T-helper 2 cell (primary cell): ENCODE results near the gene PID1.
"Not testable (repeated sequence)": the region's sequence is repeated elsewhere in the genome, so short reads cannot be mapped to it uniquely, and the experiment has no call there.

Experiments
- DNase-seq, 5 experiments: peaks; one replicate each; pipeline versions ENCODE4 v3.0.0 to v3.0.0-alpha.2; 2012 to 2022

Gene PID1

GRCh38 chr2:229210641-229211040 lies 60.4 kb downstream of the PID1 start:
- DNase-seq: no peak

GRCh38 chr2:229206548-229206947 lies 64.5 kb downstream of the PID1 start:
- no peak for DNase-seq

- DNase-seq: no peak
Observed at GRCh38 chr2:229205704-229206103, 65.4 kb downstream of the PID1 start.

GRCh38 chr2:229202646-229203045 lies 68.4 kb downstream of the PID1 start:
- no peak for DNase-seq

GRCh38 chr2:229201521-229201920 lies 69.6 kb downstream of the PID1 start:
- no peak for DNase-seq

GRCh38 chr2:229199267-229199666 lies 71.8 kb downstream of the PID1 start:
- no peak for DNase-seq

GRCh38 chr2:229196448-229196847 lies 74.6 kb downstream of the PID1 start:
- DNase-seq: no peak

- no peak for DNase-seq
Observed at GRCh38 chr2:229195346-229195947, 75.6 kb downstream of the PID1 start.

- DNase-seq: no peak
Observed at GRCh38 chr2:229193281-229193680, 77.8 kb downstream of the PID1 start.

- no peak for DNase-seq
Observed at GRCh38 chr2:229191413-229191812, 79.7 kb downstream of the PID1 start.

- not testable (repeated sequence) for DNase-seq
Observed at GRCh38 chr2:229187123-229187522, 84.0 kb downstream of the PID1 start.

GRCh38 chr2:229181641-229182040 lies 89.4 kb downstream of the PID1 start:
- no peak for DNase-seq

GRCh38 chr2:229180658-229181057 lies 90.4 kb downstream of the PID1 start:
- no peak for DNase-seq

GRCh38 chr2:229179628-229180027 lies 91.5 kb downstream of the PID1 start:
- no peak for DNase-seq

GRCh38 chr2:229178706-229179105 lies 92.4 kb downstream of the PID1 start:
- DNase-seq: no peak

- no peak for DNase-seq
Observed at GRCh38 chr2:229178117-229178516, 93.0 kb downstream of the PID1 start.

- no peak for DNase-seq
Observed at GRCh38 chr2:229176136-229176535, 95.0 kb downstream of the PID1 start.

GRCh38 chr2:229175497-229175863 lies 95.6 kb downstream of the PID1 start:
- DNase-seq: no peak

- DNase-seq: no peak
Observed at GRCh38 chr2:229174794-229175496, 96.1 kb downstream of the PID1 start.

- DNase-seq: no peak
Observed at GRCh38 chr2:229173825-229174359, 97.2 kb downstream of the PID1 start.

GRCh38 chr2:229170916-229171315 lies 100.2 kb downstream of the PID1 start:
- no peak for DNase-seq

GRCh38 chr2:229170171-229170570 lies 100.9 kb downstream of the PID1 start:
- no peak for DNase-seq

GRCh38 chr2:229169751-229170150 lies 101.3 kb downstream of the PID1 start:
- DNase-seq: no peak

- DNase-seq: no peak
Observed at GRCh38 chr2:229164545-229165249, 106.4 kb downstream of the PID1 start.
